K562 (cell line): ENCODE measurements around the gene PRPF6. TPM values are rescaled to one million over a fixed set of nuclear protein-coding genes. Genes with fewer than 3 reads are reported as not detected.

Experiments
- CCNT2 ChIP-seq: IDR thresholded peaks from 2 replicates; pipeline ENCODE4 v1.6.1; 2011; ENCODE audit warnings: borderline replicate concordance, low read depth, mild to moderate bottlenecking, moderate library complexity, mixed read lengths, low read length; ENCODE audit not compliant: insufficient read length; ENCODE audit errors: extremely low read depth
- CREM ChIP-seq: IDR thresholded peaks from 2 replicates; pipeline ENCODE4 v1.6.1; 2014; ENCODE audit warnings: antibody characterized with exemption, low read depth
- DACH1 ChIP-seq: fragments of 450-650 bp; IDR thresholded peaks from 2 replicates; pipeline ENCODE4 v1.6.1; 2018; ENCODE audit not compliant: partially characterized antibody
- DMBX1 ChIP-seq: fragments of 250-450 bp; sonication (Bioruptor Pico); IDR thresholded peaks from 2 replicates; pipeline ENCODE4 v1.8.0; 2022; ENCODE audit warnings: inconsistent platforms, mild to moderate bottlenecking, moderate library complexity, borderline replicate concordance
- E2F5 ChIP-seq: sonication (generic); formaldehyde crosslinking; IDR thresholded peaks from 2 replicates; pipeline ENCODE4 v1.8.0; 2022; ENCODE audit warnings: mild to moderate bottlenecking, missing genetic modification reagents
- GABPA ChIP-seq: fragments of 200-800 bp; sonication (Bioruptor generic); conservative IDR thresholded peaks from 2 replicates; pipeline ENCODE4 v1.6.1; 2016; ENCODE audit warnings: low read depth, missing genetic modification characterization, missing compliant biosample characterization
- HOMEZ ChIP-seq: fragments of 250-450 bp; sonication (Bioruptor Pico); IDR thresholded peaks from 2 replicates; pipeline ENCODE4 v1.4.0; 2020; ENCODE audit warnings: mild to moderate bottlenecking, moderate library complexity
- MAFG ChIP-seq: fragments of 450-650 bp; conservative IDR thresholded peaks from 2 replicates; pipeline ENCODE4 v1.6.1; 2016; ENCODE audit warnings: missing genetic modification characterization, missing compliant biosample characterization
- PHF8 ChIP-seq: fragments of 200-600 bp; sonication (generic); IDR thresholded peaks from 2 replicates; pipeline ENCODE4 v1.6.1; 2012; ENCODE audit warnings: mixed run types, mild to moderate bottlenecking, inconsistent platforms, low read length, moderate library complexity, borderline replicate concordance
- POU5F1 ChIP-seq: fragments of 150-350 bp; IDR thresholded peaks from 2 replicates; pipeline ENCODE4 v1.6.1; 2014; ENCODE audit warnings: borderline replicate concordance, low read length, low read depth, mild to moderate bottlenecking; ENCODE audit not compliant: partially characterized antibody
- SMAD4 ChIP-seq: fragments of 250-450 bp; sonication (Bioruptor Pico); conservative IDR thresholded peaks from 2 replicates; pipeline ENCODE4 v1.8.0; 2021; ENCODE audit warnings: inconsistent platforms, mild to moderate bottlenecking, moderate library complexity
- THAP12 ChIP-seq: fragments of 250-450 bp; sonication (Bioruptor Pico); IDR thresholded peaks from 2 replicates; pipeline ENCODE4 v1.9.0; 2021; ENCODE audit warnings: mild to moderate bottlenecking, inconsistent platforms
- THRB ChIP-seq: fragments of 450-650 bp; formaldehyde crosslinking; conservative IDR thresholded peaks from 2 replicates; pipeline ENCODE4 v1.4.0; 2022; ENCODE audit warnings: mild to moderate bottlenecking, missing genetic modification characterization
- TOE1 ChIP-seq, 2 experiments: fragments of 450-650 bp in 1 of 2; sonication (generic) in 1 of 2; formaldehyde crosslinking in 1 of 2; IDR thresholded peaks; 2 replicates each; pipeline versions ENCODE4 v1.7.1 to v1.8.0; 2016 to 2022; ENCODE audit warnings: borderline replicate concordance in 2 of 2, mild to moderate bottlenecking in 2 of 2, antibody characterized with exemption in 1 of 2, inconsistent platforms in 1 of 2, low read depth in 1 of 2, missing genetic modification reagents in 1 of 2, moderate library complexity in 1 of 2
- TRIM28 ChIP-seq: fragments of 450-650 bp; IDR thresholded peaks from 2 replicates; pipeline ENCODE4 v1.6.1; 2017
- USF2 ChIP-seq: sonication (generic); formaldehyde crosslinking; IDR thresholded peaks from 2 replicates; pipeline ENCODE4 v1.5.0; 2020; ENCODE audit warnings: missing genetic modification reagents
- ZNF444 ChIP-seq: fragments of 250-450 bp; sonication (Bioruptor Pico); IDR thresholded peaks from 2 replicates; pipeline ENCODE4 v1.4.0; 2020; ENCODE audit warnings: mild to moderate bottlenecking, moderate library complexity
- ZNF699 ChIP-seq: fragments of 250-450 bp; sonication (Bioruptor Pico); IDR thresholded peaks from 2 replicates; pipeline ENCODE4 v1.8.0; 2021; ENCODE audit warnings: mild to moderate bottlenecking, moderate library complexity; ENCODE audit not compliant: insufficient replicate concordance
- ZNF79 ChIP-seq: fragments of 250-450 bp; sonication (Bioruptor Pico); IDR thresholded peaks from 2 replicates; pipeline ENCODE4 v1.4.0; 2020; ENCODE audit warnings: low read depth, mild to moderate bottlenecking, moderate library complexity
- polyA plus RNA-seq, 8 experiments: library from polyadenylated mRNA; depleted of rRNA in 4 of 8; stranded (reverse) in 5 of 8; unstranded in 3 of 8; fragments of >200 nt; fragmentation: Nextera tagmentation in 2 of 8; fragmentation: Illumina TruSeq in 1 of 8; extraction: Ambion mirVana in 2 of 8; extraction: Trizol in 1 of 8; gene quantifications; 2 replicates each; pipeline versions ENCODE4 v1.2.1 to v1.2.3, GENCODE V29; 2011 to 2014; ENCODE audit warnings: inconsistent platforms in 1 of 8, missing spikeins in 1 of 8
- total RNA-seq, 7 experiments: library from RNA; depleted of rRNA in 6 of 7; stranded (reverse); fragments of >200 nt in 6 of 7; fragmentation: Illumina TruSeq in 2 of 7; extraction: Trizol in 2 of 7; gene quantifications; 2 replicates each; pipeline versions ENCODE4 v1.2.1 to v1.2.3, GENCODE V29; 2011 to 2021; ENCODE audit warnings: low replicate concordance in 1 of 7

Gene PRPF6
- total and polyA plus RNA-seq, 9 of the 15 experiments (the other 6 are each of a cell fraction or from before 2014, with no cell fraction given), result 4.2 to 83.2 (median 59.9) TPM

GRCh38 chr20:64062596-64063388, 81.9 kb downstream of the PRPF6 start, which contains the start of gene TCEA2 (continued):
- TF ChIP-seq SMAD4 (CRISPR knock-in tag) (peak; percentile 80), USF2 (CRISPR knock-in tag) (peak; percentile 64), E2F5 (CRISPR knock-in tag) (peak; percentile 86; the same call in 1 of the 2 replicates), PHF8 (peak; percentile 93), TOE1 (IDR thresholded peaks at IDR 0.05; ENCODE audit: borderline replicate concordance) (peak; percentile 55; the same call in 1 of the 2 replicates), TOE1 (CRISPR knock-in tag; IDR thresholded peaks at IDR 0.05; ENCODE audit: borderline replicate concordance, low read depth) (no peak), MAFG (tag) (no peak), DMBX1 (peak; percentile 96), ZNF79 (CRISPR knock-in tag) (no peak), THRB (CRISPR knock-in tag) (0 out of 2 replicates have a peak, but pooled peaks have one; percentile 34), ZNF444 (CRISPR knock-in tag) (0 out of 2 replicates have a peak, but pooled peaks have one; percentile 10), ZNF699 (CRISPR knock-in tag) (no peak), HOMEZ (CRISPR knock-in tag) (0 out of 2 replicates have a peak, but pooled peaks have one; percentile 45), CREM (peak; percentile 96), THAP12 (CRISPR knock-in tag) (0 out of 2 replicates have a peak, but pooled peaks have one; percentile 1), POU5F1 (peak; percentile 87), DACH1 (no peak), GABPA (tag) (peak; percentile 73), TRIM28 (no peak), CCNT2 (peak; percentile 88)
